CD8-positive, alpha-beta memory T cell (primary cell): Measurements from ENCODE around the gene PNP. TPM values are rescaled to one million over a fixed set of nuclear protein-coding genes. Genes with fewer than 3 reads are reported as not detected.

Experiments
- CTCF ChIA-PET: fragments of 350-600 bp; sonication (Branson Sonifier 250); formaldehyde crosslinking; loops from one replicate; lab custom pipeline; 2021; ENCODE audit warnings: antibody characterized with exemption; lab: Charles Lee
- POLR2A ChIA-PET: fragments of 350-600 bp; sonication (Branson Sonifier 250); formaldehyde crosslinking; loops from one replicate; lab custom pipeline; 2021; ENCODE audit warnings: antibody characterized with exemption; lab: Charles Lee
- DNase-seq, 5 donors: peaks; one replicate each; pipeline versions ENCODE4 v3.0.0 to v3.0.0-alpha.2; 2020 to 2022; ENCODE audit warnings: mixed read lengths in 1 of 5
- H3K27ac ChIP-seq: one replicate; pipeline ENCODE4 v1.7.0; 2013; ENCODE audit warnings: low read depth, mild to moderate bottlenecking, low read length, moderate library complexity
- H3K27me3 ChIP-seq: 2 replicates; pipeline ENCODE4 v1.7.0; 2013; ENCODE audit warnings: low read length, mild to moderate bottlenecking; ENCODE audit not compliant: insufficient read depth, poor library complexity, severe bottlenecking
- H3K36me3 ChIP-seq: 2 replicates; pipeline ENCODE4 v1.7.0; 2013; ENCODE audit warnings: mild to moderate bottlenecking, low read length, moderate library complexity; ENCODE audit not compliant: insufficient read depth
- H3K4me1 ChIP-seq: 2 replicates; pipeline ENCODE4 v1.7.0; 2013; ENCODE audit warnings: mild to moderate bottlenecking, low read length, moderate library complexity; ENCODE audit not compliant: insufficient read depth
- H3K4me3 ChIP-seq: 2 replicates; pipeline ENCODE4 v1.7.0; 2013; ENCODE audit warnings: mild to moderate bottlenecking, low read length
- H3K9me3 ChIP-seq: 2 replicates; pipeline ENCODE4 v1.7.0; 2013; ENCODE audit warnings: mild to moderate bottlenecking, low read length
- H3K27ac Mint-ChIP-seq, 8 donors: one replicate each; pipeline ENCODE4 v1.8.0; 2020 to 2021; ENCODE audit warnings: mixed read lengths in 8 of 8, mild to moderate bottlenecking in 6 of 8, inconsistent platforms in 3 of 8, moderate library complexity in 3 of 8
- H3K27me3 Mint-ChIP-seq, 2 donors: one replicate each; pipeline ENCODE4 v1.8.0; 2020 to 2021; ENCODE audit warnings: mixed read lengths in 2 of 2, mild to moderate bottlenecking in 1 of 2, moderate library complexity in 1 of 2
- H3K36me3 Mint-ChIP-seq, 3 donors: one replicate each; pipeline ENCODE4 v1.8.0; 2020 to 2021; ENCODE audit warnings: mixed read lengths in 3 of 3, inconsistent platforms in 1 of 3, mild to moderate bottlenecking in 1 of 3
- H3K4me1 Mint-ChIP-seq, 3 donors: one replicate each; pipeline ENCODE4 v1.8.0; 2020 to 2021; ENCODE audit warnings: mixed read lengths in 3 of 3, inconsistent platforms in 1 of 3, mild to moderate bottlenecking in 1 of 3
- H3K4me3 Mint-ChIP-seq, 7 donors: one replicate each; pipeline ENCODE4 v1.8.0; 2020 to 2021; ENCODE audit warnings: mixed read lengths in 7 of 7, mild to moderate bottlenecking in 6 of 7, moderate library complexity in 4 of 7, inconsistent platforms in 2 of 7
- H3K9me3 Mint-ChIP-seq, 5 donors: one replicate each; pipeline ENCODE4 v1.8.0; 2020 to 2022; ENCODE audit warnings: mixed read lengths in 5 of 5, mild to moderate bottlenecking in 3 of 5, moderate library complexity in 2 of 5, inconsistent platforms in 1 of 5
- polyA plus RNA-seq: library from polyadenylated mRNA; unstranded; fragments of 300-500 nt; fragmentation: Illumina TruSeq; gene quantifications from one replicate; pipeline ENCODE4 v1.2.3, GENCODE V29; 2021
- total RNA-seq, 2 experiments: library from RNA; stranded (reverse); gene quantifications; one replicate each; pipeline ENCODE4 v1.2.3, GENCODE V29; 2021

The PNP gene
- total and polyA plus RNA-seq, 3 experiments from 2014 or later, result 84.0 to 188 (median 181) TPM

- Histone ChIP-seq H3K4me3 (no peak overlapping the region), H3K27ac (no peak overlapping the region), H3K27me3 (no peaks in the 10 kb centered on the region), H3K9me3 (no peaks in the 10 kb centered on the region), H3K4me1 (peaks cover 58% of the 10 kb centered on the region), H3K36me3 (no peaks in the 10 kb centered on the region)
- H3K27ac Mint-ChIP-seq, result peak overlapping the region; percentile 12 to 90 (median 75)
- POLR2A ChIA-PET, result interaction anchor here (0.5 kb wide), 1 partner anchor 18 kb away, joined by 3 read pairs; no protein-coding TSS in a partner anchor
- CTCF ChIA-PET, result interaction anchor here (0.8 to 1.3 kb wide), 5 partner anchors 9 to 144 kb away, joined by 3 to 4 read pairs (median 4); partner anchors contain the start of gene PARP2
- peaks cover 70 to 92% (median 90%) of the 10 kb centered on the region in 3 donors for H3K4me1 Mint-ChIP-seq
- no peaks in the 10 kb centered on the region for H3K36me3 Mint-ChIP-seq
- peak in 1 of 5 donors; percentile 19 for DNase-seq
- no peaks in the 10 kb centered on the region for H3K9me3 Mint-ChIP-seq
- H3K4me3 Mint-ChIP-seq, result peak overlapping the region; percentile 0 to 80 (median 50)
- H3K27me3 Mint-ChIP-seq, result no peaks in the 10 kb centered on the region
Measured at GRCh38 chr14:20486684-20487395, 17.6 kb downstream of the PNP start.

- Mint-ChIP-seq H3K36me3 (no peaks in the 10 kb centered on the region), H3K9me3 (no peaks in the 10 kb centered on the region), H3K4me1 (peaks cover 67 to 90% (median 85%) of the 10 kb centered on the region in 3 donors), H3K4me3 (peak overlapping the region in 6 of 7 donors; percentile 45 to 80 (median 54)), H3K27ac (peak overlapping the region; percentile 12 to 90 (median 75)), H3K27me3 (no peaks in the 10 kb centered on the region)
- Histone ChIP-seq H3K9me3 (no peaks in the 10 kb centered on the region), H3K4me3 (no peak overlapping the region), H3K36me3 (no peaks in the 10 kb centered on the region), H3K4me1 (peaks cover 62% of the 10 kb centered on the region), H3K27ac (no peak overlapping the region), H3K27me3 (no peaks in the 10 kb centered on the region)
- POLR2A ChIA-PET, result interaction anchor here (0.7 kb wide), 1 partner anchor 44 kb away, joined by 11 read pairs; no protein-coding TSS in a partner anchor
- CTCF ChIA-PET, result interaction anchor here (0.8 to 1.8 kb wide), 6 partner anchors 9 to 484 kb away, joined by 3 to 5 read pairs (median 4); partner anchors contain the start of genes APEX1 and PARP2
- no peak for DNase-seq
Measured at GRCh38 chr14:20487396-20487725, 18.2 kb downstream of the PNP start.

GRCh38 chr14:20489093-20489994 is 20.1 kb downstream of the PNP start:
- H3K27me3 ChIP-seq, result no peaks in the 10 kb centered on the region
- peak overlapping the region in 6 of 7 donors; percentile 29 to 80 (median 70) for H3K4me3 Mint-ChIP-seq
- no peaks in the 10 kb centered on the region for H3K36me3 ChIP-seq
- no peaks in the 10 kb centered on the region for H3K27me3 Mint-ChIP-seq
- DNase-seq, result peak in 2 of 5 donors; percentile 13 to 23
- peak overlapping the region; percentile 9 to 98 (median 84) for H3K27ac Mint-ChIP-seq
- ChIA-PET POLR2A (interaction anchor here (0.8 kb wide), 1 partner anchor 12 kb away, joined by 3 read pairs; no protein-coding TSS in a partner anchor), CTCF (interaction anchor here (0.8 to 1.8 kb wide), 3 partner anchors 16 to 73 kb away, joined by 3 to 5 read pairs (median 3); partner anchors contain the start of gene APEX1)
- peak overlapping the region; percentile 16 for H3K4me3 ChIP-seq
- H3K9me3 Mint-ChIP-seq, result no peaks in the 10 kb centered on the region
- no peaks in the 10 kb centered on the region for H3K36me3 Mint-ChIP-seq
- no peaks in the 10 kb centered on the region for H3K9me3 ChIP-seq
- peaks cover 62 to 81% (median 75%) of the 10 kb centered on the region in 3 donors for H3K4me1 Mint-ChIP-seq
- H3K4me1 ChIP-seq, result peaks cover 64% of the 10 kb centered on the region
- no peak overlapping the region for H3K27ac ChIP-seq

GRCh38 chr14:20490563-20490962 is 21.4 kb downstream of the PNP start:
- Histone ChIP-seq H3K4me3 (no peak overlapping the region), H3K27ac (no peak overlapping the region), H3K27me3 (no peaks in the 10 kb centered on the region), H3K9me3 (no peaks in the 10 kb centered on the region), H3K4me1 (peaks cover 64% of the 10 kb centered on the region), H3K36me3 (no peaks in the 10 kb centered on the region)
- CTCF ChIA-PET, result no interaction called here
- POLR2A ChIA-PET, result interaction anchor here (0.6 kb wide), 1 partner anchor 91 kb away, joined by 3 read pairs; no protein-coding TSS in a partner anchor
- H3K4me1 Mint-ChIP-seq, result peaks cover 58 to 78% (median 65%) of the 10 kb centered on the region in 3 donors
- H3K4me3 Mint-ChIP-seq, result peak overlapping the region in 5 of 7 donors; percentile 42 to 63 (median 45)
- no peak for DNase-seq
- H3K9me3 Mint-ChIP-seq, result no peaks in the 10 kb centered on the region
- no peaks in the 10 kb centered on the region for H3K36me3 Mint-ChIP-seq
- H3K27ac Mint-ChIP-seq, result peak overlapping the region; percentile 7 to 98 (median 72)
- H3K27me3 Mint-ChIP-seq, result no peaks in the 10 kb centered on the region

- H3K27ac Mint-ChIP-seq, result peak overlapping the region in 2 of 8 donors; percentile 17 to 33
- H3K36me3 Mint-ChIP-seq, result no peaks in the 10 kb centered on the region
- POLR2A ChIA-PET, result no interaction called here
- H3K27me3 ChIP-seq, result no peaks in the 10 kb centered on the region
- H3K4me1 Mint-ChIP-seq, result peaks cover 49 to 64% (median 49%) of the 10 kb centered on the region in 3 donors
- no peaks in the 10 kb centered on the region for H3K9me3 ChIP-seq
- CTCF ChIA-PET, result no interaction called here
- no peaks in the 10 kb centered on the region for H3K9me3 Mint-ChIP-seq
- H3K4me3 ChIP-seq, result no peak overlapping the region
- no peaks in the 10 kb centered on the region for H3K36me3 ChIP-seq
- no peak for DNase-seq
- H3K27me3 Mint-ChIP-seq, result no peaks in the 10 kb centered on the region
- peaks cover 54% of the 10 kb centered on the region for H3K4me1 ChIP-seq
- peak overlapping the region in 1 of 7 donors; percentile 48 for H3K4me3 Mint-ChIP-seq
- H3K27ac ChIP-seq, result no peak overlapping the region
Measured at GRCh38 chr14:20492486-20492885, 23.3 kb downstream of the PNP start.

GRCh38 chr14:20493634-20494033 is 24.4 kb downstream of the PNP start:
- Mint-ChIP-seq H3K9me3 (no peaks in the 10 kb centered on the region), H3K4me3 (no peak overlapping the region), H3K4me1 (peaks cover 38 to 53% (median 40%) of the 10 kb centered on the region in 3 donors), H3K27ac (peak overlapping the region in 1 of 8 donors; percentile 57), H3K27me3 (peaks cover 0 to 1% of the 10 kb centered on the region in 2 donors), H3K36me3 (no peaks in the 10 kb centered on the region)
- no peaks in the 10 kb centered on the region for H3K27me3 ChIP-seq
- ChIA-PET CTCF (interaction anchor here (0.8 to 1.4 kb wide), 3 partner anchors 32 to 94 kb away, joined by 3 read pairs; partner anchors contain the start of gene RNASE11), POLR2A (no interaction called here)
- peaks cover 43% of the 10 kb centered on the region for H3K4me1 ChIP-seq
- H3K27ac ChIP-seq, result no peak overlapping the region
- no peak overlapping the region for H3K4me3 ChIP-seq
- DNase-seq, result no peak
- H3K9me3 ChIP-seq, result no peaks in the 10 kb centered on the region
- no peaks in the 10 kb centered on the region for H3K36me3 ChIP-seq

GRCh38 chr14:20494935-20495766 is 25.9 kb downstream of the PNP start:
- peaks cover 22 to 39% (median 28%) of the 10 kb centered on the region in 3 donors for H3K4me1 Mint-ChIP-seq
- H3K4me3 ChIP-seq, result no peak overlapping the region
- peaks cover 27% of the 10 kb centered on the region for H3K4me1 ChIP-seq
- H3K9me3 Mint-ChIP-seq, result no peaks in the 10 kb centered on the region
- H3K36me3 Mint-ChIP-seq, result no peaks in the 10 kb centered on the region
- H3K9me3 ChIP-seq, result no peaks in the 10 kb centered on the region
- no peak overlapping the region for H3K4me3 Mint-ChIP-seq
- peak overlapping the region in 1 of 8 donors; percentile 29 for H3K27ac Mint-ChIP-seq
- H3K36me3 ChIP-seq, result no peaks in the 10 kb centered on the region
- H3K27me3 Mint-ChIP-seq, result peaks cover 0 to 1% of the 10 kb centered on the region in 2 donors
- H3K27ac ChIP-seq, result no peak overlapping the region
- ChIA-PET POLR2A (no interaction called here), CTCF (no interaction called here)
- no peak for DNase-seq
- no peaks in the 10 kb centered on the region for H3K27me3 ChIP-seq
